Measurements from ENCODE around the gene ABITRAM. TPM values are rescaled to one million over a fixed set of nuclear protein-coding genes. Genes with fewer than 3 reads are reported as not detected.
A peak's percentile ranks its signal among the peaks of the same experiment; 100 is the strongest.
"Not testable (repeated sequence)": the region's sequence is repeated elsewhere in the genome, so short reads cannot be mapped to it uniquely, and the experiment has no call there.

The ABITRAM gene
- total RNA-seq, 2 experiments from 2014 or later = 10.7 to 11.2 TPM

GRCh38 chr9:108904161-108904560, 30.0 kb upstream of the ABITRAM start:
- Mint-ChIP-seq H3K36me3 (ENCODE audit: low read depth) (peaks cover 36% of the 10 kb centered on the region), H3K27ac (no peak overlapping the region), H3K4me3 (no peak overlapping the region), H3K4me1 (ENCODE audit: low read depth) (no peaks in the 10 kb centered on the region), H3K9me3 (no peaks in the 10 kb centered on the region), H3K27me3 (ENCODE audit: low read depth) (no peaks in the 10 kb centered on the region)
- intact Hi-C loops (cut with micrococcal nuclease) = no loop called here
- DNase-seq = no peak
- CTCF ChIA-PET = interaction anchor here (0.7 to 1.4 kb wide), 3 partner anchors 9 to 14 kb away, joined by 3 read pairs; no protein-coding TSS in a partner anchor

- Mint-ChIP-seq H3K4me3 (no peak overlapping the region), H3K27ac (no peak overlapping the region)
Observed at GRCh38 chr9:108905494-108905893, 28.7 kb upstream of the ABITRAM start.

GRCh38 chr9:108910402-108910801, 23.8 kb upstream of the ABITRAM start:
- Mint-ChIP-seq H3K4me3 (no peak overlapping the region), H3K4me1 (ENCODE audit: low read depth) (peaks cover 12% of the 10 kb centered on the region)
- CTCF ChIA-PET = no interaction called here

More at GRCh38 chr9:108905494-108905893, 28.7 kb upstream of the ABITRAM start:
- intact Hi-C loops (cut with micrococcal nuclease) = no loop called here
- Mint-ChIP-seq H3K27me3 (ENCODE audit: low read depth) (no peaks in the 10 kb centered on the region), H3K36me3 (ENCODE audit: low read depth) (peaks cover 38% of the 10 kb centered on the region), H3K4me1 (ENCODE audit: low read depth) (no peaks in the 10 kb centered on the region), H3K9me3 (no peaks in the 10 kb centered on the region)
- CTCF ChIA-PET = no interaction called here
- DNase-seq = no peak

GRCh38 chr9:108910914-108911313, 23.3 kb upstream of the ABITRAM start:
- H3K9me3 Mint-ChIP-seq = no peaks in the 10 kb centered on the region
- H3K36me3 Mint-ChIP-seq (ENCODE audit: low read depth) = peaks cover 44% of the 10 kb centered on the region
- H3K27ac Mint-ChIP-seq = no peak overlapping the region
- H3K4me1 Mint-ChIP-seq (ENCODE audit: low read depth) = peaks cover 12% of the 10 kb centered on the region
- no peak for DNase-seq
- CTCF ChIA-PET = no interaction called here
- H3K27me3 Mint-ChIP-seq (ENCODE audit: low read depth) = no peaks in the 10 kb centered on the region
- H3K4me3 Mint-ChIP-seq = no peak overlapping the region
- intact Hi-C loops (cut with micrococcal nuclease) = no loop called here

More at GRCh38 chr9:108910402-108910801, 23.8 kb upstream of the ABITRAM start:
- Mint-ChIP-seq H3K36me3 (ENCODE audit: low read depth) (peaks cover 41% of the 10 kb centered on the region), H3K27me3 (ENCODE audit: low read depth) (no peaks in the 10 kb centered on the region), H3K9me3 (no peaks in the 10 kb centered on the region), H3K27ac (no peak overlapping the region)
- intact Hi-C loops (cut with micrococcal nuclease) = no loop called here
- no peak for DNase-seq

- peaks cover 47% of the 10 kb centered on the region for H3K36me3 Mint-ChIP-seq (ENCODE audit: low read depth)
- no peak overlapping the region for H3K4me3 Mint-ChIP-seq
- CTCF ChIA-PET = no interaction called here
- no peaks in the 10 kb centered on the region for H3K27me3 Mint-ChIP-seq (ENCODE audit: low read depth)
- intact Hi-C loops (cut with micrococcal nuclease) = no loop called here
- H3K27ac Mint-ChIP-seq = no peak overlapping the region
- peaks cover 12% of the 10 kb centered on the region for H3K4me1 Mint-ChIP-seq (ENCODE audit: low read depth)
- no peaks in the 10 kb centered on the region for H3K9me3 Mint-ChIP-seq
- DNase-seq = peak; percentile 7
Observed at GRCh38 chr9:108911820-108912219, 22.4 kb upstream of the ABITRAM start.

- Mint-ChIP-seq H3K27ac (no peak overlapping the region), H3K9me3 (no peaks in the 10 kb centered on the region), H3K27me3 (ENCODE audit: low read depth) (no peaks in the 10 kb centered on the region), H3K4me3 (no peak overlapping the region), H3K36me3 (ENCODE audit: low read depth) (peaks cover 45% of the 10 kb centered on the region), H3K4me1 (ENCODE audit: low read depth) (peaks cover 12% of the 10 kb centered on the region)
- CTCF ChIA-PET = interaction anchor here (0.6 kb wide), 1 partner anchor 66 kb away, joined by 7 read pairs; no protein-coding TSS in a partner anchor
- DNase-seq = no peak
- intact Hi-C loops (cut with micrococcal nuclease) = no loop called here
Observed at GRCh38 chr9:108913391-108913790, 20.8 kb upstream of the ABITRAM start.

- no peaks in the 10 kb centered on the region for H3K9me3 Mint-ChIP-seq
- CTCF ChIA-PET = no interaction called here
- peaks cover 41% of the 10 kb centered on the region for H3K36me3 Mint-ChIP-seq (ENCODE audit: low read depth)
- DNase-seq = no peak
- no peaks in the 10 kb centered on the region for H3K27me3 Mint-ChIP-seq (ENCODE audit: low read depth)
- H3K4me1 Mint-ChIP-seq (ENCODE audit: low read depth) = no peaks in the 10 kb centered on the region
- no peak overlapping the region for H3K27ac Mint-ChIP-seq
- intact Hi-C loops (cut with micrococcal nuclease) = no loop called here
- H3K4me3 Mint-ChIP-seq = no peak overlapping the region
Observed at GRCh38 chr9:108919517-108919916, 14.7 kb upstream of the ABITRAM start.

- intact Hi-C loops (cut with micrococcal nuclease); H3K27me3 Mint-ChIP-seq (ENCODE audit: low read depth); H3K27ac Mint-ChIP-seq; H3K4me3 Mint-ChIP-seq; DNase-seq; H3K4me1 Mint-ChIP-seq (ENCODE audit: low read depth); CTCF ChIA-PET; H3K9me3 Mint-ChIP-seq: not testable (repeated sequence)
- peaks cover 48% of the 10 kb centered on the region for H3K36me3 Mint-ChIP-seq (ENCODE audit: low read depth)
Observed at GRCh38 chr9:108920401-108920800, 13.8 kb upstream of the ABITRAM start.

- no peak overlapping the region for H3K4me3 Mint-ChIP-seq
- H3K4me1 Mint-ChIP-seq (ENCODE audit: low read depth) = no peaks in the 10 kb centered on the region
- CTCF ChIA-PET = interaction anchor here (1.0 to 1.2 kb wide), 2 partner anchors 21 to 33 kb away, joined by 3 read pairs; no protein-coding TSS in a partner anchor
- no peaks in the 10 kb centered on the region for H3K9me3 Mint-ChIP-seq
- intact Hi-C loops (cut with micrococcal nuclease) = no loop called here
- no peak for DNase-seq
- no peak overlapping the region for H3K27ac Mint-ChIP-seq
- peaks cover 48% of the 10 kb centered on the region for H3K36me3 Mint-ChIP-seq (ENCODE audit: low read depth)
- no peaks in the 10 kb centered on the region for H3K27me3 Mint-ChIP-seq (ENCODE audit: low read depth)
Observed at GRCh38 chr9:108921200-108921599, 13.0 kb upstream of the ABITRAM start.

GRCh38 chr9:108924466-108924865, 9.7 kb upstream of the ABITRAM start:
- H3K9me3 Mint-ChIP-seq = no peaks in the 10 kb centered on the region
- no peak for DNase-seq

GRCh38 chr9:108928386-108928785, 5.8 kb upstream of the ABITRAM start:
- CTCF ChIA-PET = interaction anchor here (0.7 kb wide), 1 partner anchor 192 kb away, joined by 3 read pairs; no protein-coding TSS in a partner anchor

More at GRCh38 chr9:108924466-108924865, 9.7 kb upstream of the ABITRAM start:
- CTCF ChIA-PET = interaction anchor here (0.5 to 1.0 kb wide), 2 partner anchors 29 to 1390 kb away, joined by 3 to 4 read pairs; no protein-coding TSS in a partner anchor
- H3K27me3 Mint-ChIP-seq (ENCODE audit: low read depth) = no peaks in the 10 kb centered on the region
- H3K36me3 Mint-ChIP-seq (ENCODE audit: low read depth) = peaks cover 51% of the 10 kb centered on the region
- H3K27ac Mint-ChIP-seq = no peak overlapping the region
- H3K4me1 Mint-ChIP-seq (ENCODE audit: low read depth) = peaks cover 2% of the 10 kb centered on the region
- intact Hi-C loops (cut with micrococcal nuclease) = no loop called here
- H3K4me3 Mint-ChIP-seq = no peak overlapping the region

GRCh38 chr9:108933231-108933717, 926 bp upstream of the ABITRAM start:
- Mint-ChIP-seq H3K4me1 (ENCODE audit: low read depth) (peaks cover 27% of the 10 kb centered on the region), H3K27me3 (ENCODE audit: low read depth) (no peaks in the 10 kb centered on the region), H3K9me3 (no peaks in the 10 kb centered on the region), H3K27ac (peak overlapping the region; percentile 92), H3K36me3 (ENCODE audit: low read depth) (peaks cover 7% of the 10 kb centered on the region), H3K4me3 (peak overlapping the region; percentile 95)
- peak; percentile 36 for DNase-seq
- intact Hi-C loops (cut with micrococcal nuclease) = loop anchor here (5.0 kb wide), 1 partner anchor 249 kb away; no protein-coding TSS in a partner anchor
- CTCF ChIA-PET = no interaction called here

More at GRCh38 chr9:108928386-108928785, 5.8 kb upstream of the ABITRAM start:
- peaks cover 20% of the 10 kb centered on the region for H3K4me1 Mint-ChIP-seq (ENCODE audit: low read depth)
- no peak overlapping the region for H3K4me3 Mint-ChIP-seq
- DNase-seq = no peak
- H3K27ac Mint-ChIP-seq = no peak overlapping the region
- H3K27me3 Mint-ChIP-seq (ENCODE audit: low read depth) = no peaks in the 10 kb centered on the region
- H3K36me3 Mint-ChIP-seq (ENCODE audit: low read depth) = peaks cover 38% of the 10 kb centered on the region
- intact Hi-C loops (cut with micrococcal nuclease) = no loop called here
- H3K9me3 Mint-ChIP-seq = no peaks in the 10 kb centered on the region

- Mint-ChIP-seq H3K4me3 (peak within 1 kb of the TSS; percentile 95), H3K36me3 (ENCODE audit: low read depth) (peaks cover 5% of the 10 kb centered on the region), H3K4me1 (ENCODE audit: low read depth) (peaks cover 27% of the 10 kb centered on the region), H3K27me3 (ENCODE audit: low read depth) (no peaks in the 10 kb centered on the region), H3K9me3 (no peaks in the 10 kb centered on the region), H3K27ac (peak within 1 kb of the TSS; percentile 92)
- CTCF ChIA-PET = interaction anchor here (0.7 kb wide), 1 partner anchor 20 kb away, joined by 3 read pairs; no protein-coding TSS in a partner anchor
- DNase-seq = peak; percentile 94
- intact Hi-C loops (cut with micrococcal nuclease) = loop anchor here (1.0 to 5.0 kb wide), 10 partner anchors 48 to 1651 kb away; partner anchors contain the start of genes EPB41L4B, KLF4 and RAD23B
Observed at GRCh38 chr9:108933718-108934322, 380 bp upstream of the ABITRAM start, which contains the start of gene ELP1. Gene ELP1, minus strand, starts transcription at chr9:108934124. Its CDS starts 2,978 bp downstream, at chr9:108931146.
